Endometrial microvascular endothelial cells (primary cell): Measurements from ENCODE around the gene GNAL. TPM values are rescaled to one million over a fixed set of nuclear protein-coding genes. Genes with fewer than 3 reads are reported as not detected.
"Not testable (repeated sequence)": the region's sequence is repeated elsewhere in the genome, so short reads cannot be mapped to it uniquely, and the experiment has no call there.

Source experiments
- in situ Hi-C: cut with HindIII; loops from 2 replicates; pipeline ENCODE4 v1.10.0; 2017; ENCODE audit warnings: low sequenced_read_pairs, low pct_unique_long_range_greater_than_20kb; ENCODE audit errors: inconsistent ontology term
- total RNA-seq: library from RNA; depleted of rRNA; stranded (reverse); fragments of >200 nt; gene quantifications from one replicate; pipeline ENCODE4 v1.2.3, GENCODE V29; 2015; ENCODE audit errors: inconsistent ontology term

The GNAL gene
- total RNA-seq, 1 donor from 2014 or later = 1.2 TPM

- in situ Hi-C loops = no loop called here
Observed at GRCh38 chr18:11908182-11909060, 219.4 kb downstream of the GNAL start, which contains the start of gene MPPE1. MPPE1 (minus strand) TSS chr18:11908317; CDS start chr18:11897264, 11,053 bp downstream.

- in situ Hi-C loops = no loop called here
Observed at GRCh38 chr18:11909061-11909455, 220.0 kb downstream of the GNAL start.

GRCh38 chr18:11909591-11910026, 220.5 kb downstream of the GNAL start:
- in situ Hi-C loops = no loop called here

- in situ Hi-C loops = not testable (repeated sequence)
Observed at GRCh38 chr18:11916880-11917279, 227.8 kb downstream of the GNAL start.

GRCh38 chr18:11919522-11919921, 230.5 kb downstream of the GNAL start:
- in situ Hi-C loops = not testable (repeated sequence)

GRCh38 chr18:11923450-11923849, 234.4 kb downstream of the GNAL start:
- in situ Hi-C loops = no loop called here

- in situ Hi-C loops = no loop called here
Observed at GRCh38 chr18:11925800-11926481, 236.9 kb downstream of the GNAL start.

- in situ Hi-C loops = no loop called here
Observed at GRCh38 chr18:11927497-11927896, 238.4 kb downstream of the GNAL start.

GRCh38 chr18:11932393-11932792, 243.3 kb downstream of the GNAL start:
- in situ Hi-C loops = no loop called here

Other genes with a start within 250 kb of the GNAL start
- not detected for gene SLC35G4, start 79.7 kb upstream of the GNAL start, total RNA-seq
- 29.7 TPM for gene CHMP1B, start 162.1 kb downstream of the GNAL start, total RNA-seq
- 33.8 TPM for gene MPPE1, start 219.1 kb downstream of the GNAL start, total RNA-seq